ENCODE measurements around the gene DLG4.
A peak's percentile ranks its signal among the peaks of the same experiment; 100 is the strongest.

DLG4 gene

DNA sequence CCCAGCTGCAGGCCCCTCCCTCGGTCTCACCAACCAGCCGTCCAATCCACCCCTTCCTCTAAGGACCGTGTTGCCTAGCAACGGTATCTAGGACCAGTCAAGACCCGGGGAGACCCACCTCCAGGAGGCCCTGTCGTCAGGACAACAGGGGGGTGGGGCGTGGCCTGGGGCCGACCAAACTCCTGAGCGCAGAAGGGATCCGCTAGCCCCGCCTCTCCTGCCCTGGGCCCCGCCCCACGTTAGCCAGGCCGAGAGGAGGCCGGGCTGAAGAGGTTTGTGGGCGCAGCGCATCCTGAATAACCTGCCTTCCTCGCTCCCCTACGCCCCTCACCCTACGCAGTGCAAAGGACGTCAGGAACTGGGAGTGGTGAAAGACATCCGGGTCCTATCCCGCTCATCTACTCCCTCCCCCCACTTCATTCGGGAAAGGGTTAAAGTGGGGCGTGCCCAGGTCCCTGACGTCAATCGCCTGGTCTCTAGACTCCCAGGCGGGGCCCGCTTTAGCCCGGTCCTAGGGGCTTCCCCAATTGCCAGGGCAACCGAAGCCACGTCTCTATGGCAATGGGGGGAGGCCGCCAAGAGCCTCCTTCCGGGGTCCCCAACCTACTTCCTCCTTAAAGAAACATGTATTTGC lies 14.7 kb downstream of the DLG4 start:
- H3K36me3 ChIP-seq (ENCODE audit: insufficient read depth), result no peaks in the 10 kb centered on the region
- no peaks in the 10 kb centered on the region for H3K4me1 ChIP-seq (ENCODE audit: low read depth, poor library complexity, severe bottlenecking)
- no peaks in the 10 kb centered on the region for H3K27me3 ChIP-seq (ENCODE audit: insufficient read depth, low read depth)
- no peaks in the 10 kb centered on the region for H3K79me2 ChIP-seq (ENCODE audit: insufficient read depth, low read depth)
- peak overlapping the region; percentile 30; the same call in 1 of the 2 replicates for H2AFZ ChIP-seq (ENCODE audit: low read depth)
- no peak overlapping the region for H3K4me3 ChIP-seq (IDR thresholded peaks at IDR 0.05; ENCODE audit: insufficient read depth, low read depth, low read length)
- peak overlapping the region; percentile 17; the same call in 1 of the 2 replicates for H3K4me2 ChIP-seq
- no peak overlapping the region for H3K9ac ChIP-seq
- H3K27ac ChIP-seq, result no peak overlapping the region
- no peaks in the 10 kb centered on the region for H4K20me1 ChIP-seq (ENCODE audit: insufficient read depth)
- TF ChIP-seq, protein P1, sequence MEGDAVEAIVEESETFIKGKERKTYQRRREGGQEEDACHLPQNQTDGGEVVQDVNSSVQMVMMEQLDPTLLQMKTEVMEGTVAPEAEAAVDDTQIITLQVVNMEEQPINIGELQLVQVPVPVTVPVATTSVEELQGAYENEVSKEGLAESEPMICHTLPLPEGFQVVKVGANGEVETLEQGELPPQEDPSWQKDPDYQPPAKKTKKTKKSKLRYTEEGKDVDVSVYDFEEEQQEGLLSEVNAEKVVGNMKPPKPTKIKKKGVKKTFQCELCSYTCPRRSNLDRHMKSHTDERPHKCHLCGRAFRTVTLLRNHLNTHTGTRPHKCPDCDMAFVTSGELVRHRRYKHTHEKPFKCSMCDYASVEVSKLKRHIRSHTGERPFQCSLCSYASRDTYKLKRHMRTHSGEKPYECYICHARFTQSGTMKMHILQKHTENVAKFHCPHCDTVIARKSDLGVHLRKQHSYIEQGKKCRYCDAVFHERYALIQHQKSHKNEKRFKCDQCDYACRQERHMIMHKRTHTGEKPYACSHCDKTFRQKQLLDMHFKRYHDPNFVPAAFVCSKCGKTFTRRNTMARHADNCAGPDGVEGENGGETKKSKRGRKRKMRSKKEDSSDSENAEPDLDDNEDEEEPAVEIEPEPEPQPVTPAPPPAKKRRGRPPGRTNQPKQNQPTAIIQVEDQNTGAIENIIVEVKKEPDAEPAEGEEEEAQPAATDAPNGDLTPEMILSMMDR (conservative IDR thresholded peaks at IDR 0.05; ENCODE audit: low read depth, low read length), result no peak

DNA sequence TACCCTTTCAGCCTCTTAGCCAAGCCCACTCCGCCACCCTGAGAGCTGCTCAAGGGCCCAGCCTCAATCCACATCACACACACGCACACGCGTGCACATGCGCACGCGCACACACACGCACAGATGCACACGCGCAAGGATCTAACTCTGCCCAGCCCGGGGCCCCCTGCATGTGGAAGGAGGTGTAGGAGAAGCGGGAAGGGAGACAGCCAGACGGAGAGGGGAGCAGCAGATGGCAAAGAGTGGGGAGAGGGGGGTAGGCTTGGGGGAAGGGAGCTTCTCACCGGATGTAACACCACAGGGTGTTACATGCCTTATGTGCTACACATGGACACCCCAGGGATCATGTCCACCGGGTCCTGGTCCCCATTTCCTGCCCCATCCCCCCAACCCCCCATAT lies 15.3 kb downstream of the DLG4 start:
- H3K4me3 ChIP-seq (IDR thresholded peaks at IDR 0.05; ENCODE audit: insufficient read depth, low read depth, low read length), result no peak overlapping the region

DNA sequence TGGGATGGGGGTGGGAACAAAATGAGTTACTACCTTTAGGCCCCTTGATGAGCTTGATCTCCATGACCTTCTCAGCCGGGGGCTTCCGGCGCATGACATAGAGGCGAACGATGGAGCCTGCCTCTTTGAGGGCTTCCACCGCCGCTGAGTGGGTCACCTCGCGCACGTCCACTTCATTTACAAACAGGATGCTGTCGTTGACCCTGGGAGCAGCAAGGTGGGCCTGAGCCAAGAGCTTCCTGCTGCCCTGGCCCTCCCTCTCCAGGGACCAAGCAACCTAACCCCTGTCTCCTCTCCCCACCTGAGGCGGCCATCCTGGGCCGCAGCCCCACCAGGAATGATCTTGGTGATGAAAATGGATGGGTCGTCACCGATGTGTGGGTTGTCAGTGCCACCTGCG lies 16.2 kb downstream of the DLG4 start:
- H3K36me3 ChIP-seq (ENCODE audit: insufficient read depth), result no peaks in the 10 kb centered on the region

More for the DNA sequence above, 15.3 kb downstream of the DLG4 start:
- Histone ChIP-seq H3K79me2 (ENCODE audit: insufficient read depth, low read depth) (no peaks in the 10 kb centered on the region), H3K4me2 (no peak overlapping the region), H4K20me1 (ENCODE audit: insufficient read depth) (no peaks in the 10 kb centered on the region), H3K36me3 (ENCODE audit: insufficient read depth) (no peaks in the 10 kb centered on the region), H3K27me3 (ENCODE audit: insufficient read depth, low read depth) (no peaks in the 10 kb centered on the region), H2AFZ (ENCODE audit: low read depth) (no peak overlapping the region), H3K9ac (no peak overlapping the region), H3K27ac (no peak overlapping the region), H3K4me1 (ENCODE audit: low read depth, poor library complexity, severe bottlenecking) (no peaks in the 10 kb centered on the region)
- TF ChIP-seq, protein P1 (conservative IDR thresholded peaks at IDR 0.05; ENCODE audit: low read depth, low read length), result no peak

DNA sequence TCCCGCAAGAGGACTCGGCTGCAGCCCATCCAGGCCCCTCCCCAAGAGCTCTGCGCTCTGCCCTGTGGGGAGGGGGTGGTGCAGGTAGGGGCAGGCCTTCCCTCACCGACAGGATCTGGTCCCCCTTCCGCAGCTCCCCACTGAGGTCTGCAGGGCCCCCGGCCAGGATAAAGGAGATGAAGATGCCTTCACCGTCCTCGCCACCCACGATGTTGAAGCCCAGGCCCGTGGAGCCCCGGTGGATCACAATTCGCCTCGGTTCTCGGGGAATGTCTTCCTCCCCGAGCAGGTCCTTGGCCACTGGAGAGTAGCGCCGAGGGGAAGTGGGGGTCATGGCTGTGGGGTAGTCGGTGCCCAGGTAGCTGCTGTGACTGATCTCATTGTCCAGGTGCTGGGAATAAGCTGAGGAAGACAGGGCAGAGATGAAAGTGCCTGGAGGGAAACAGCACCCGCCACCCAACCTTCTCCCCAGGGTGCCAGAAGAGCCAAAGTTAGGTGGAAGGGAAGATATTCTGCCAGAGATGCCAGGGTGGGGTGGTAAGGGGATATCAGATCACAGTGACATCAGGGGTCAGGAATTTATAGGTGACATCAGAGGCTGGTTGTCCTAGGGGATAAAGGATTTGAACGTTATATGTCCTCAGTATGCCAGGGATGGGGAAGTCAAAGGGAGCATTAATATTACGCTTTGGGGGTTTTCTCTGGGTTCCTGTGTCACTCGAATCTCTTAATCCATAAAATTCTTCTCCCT lies 22.8 kb downstream of the DLG4 start:
- Histone ChIP-seq H3K9ac (no peak overlapping the region), H2AFZ (ENCODE audit: low read depth) (no peak overlapping the region), H3K4me2 (no peak overlapping the region), H3K27me3 (ENCODE audit: insufficient read depth, low read depth) (no peaks in the 10 kb centered on the region), H3K79me2 (ENCODE audit: insufficient read depth, low read depth) (no peaks in the 10 kb centered on the region), H3K4me3 (IDR thresholded peaks at IDR 0.05; ENCODE audit: insufficient read depth, low read depth, low read length) (no peak overlapping the region), H4K20me1 (ENCODE audit: insufficient read depth) (no peaks in the 10 kb centered on the region), H3K27ac (no peak overlapping the region), H3K4me1 (ENCODE audit: low read depth, poor library complexity, severe bottlenecking) (no peaks in the 10 kb centered on the region), H3K36me3 (ENCODE audit: insufficient read depth) (no peaks in the 10 kb centered on the region)
- TF ChIP-seq, protein P1 (conservative IDR thresholded peaks at IDR 0.05; ENCODE audit: low read depth, low read length), result no peak

More for the DNA sequence above, 16.2 kb downstream of the DLG4 start:
- H3K4me3 ChIP-seq (IDR thresholded peaks at IDR 0.05; ENCODE audit: insufficient read depth, low read depth, low read length), result no peak overlapping the region
- H3K27me3 ChIP-seq (ENCODE audit: insufficient read depth, low read depth), result no peaks in the 10 kb centered on the region
- TF ChIP-seq, protein P1 (conservative IDR thresholded peaks at IDR 0.05; ENCODE audit: low read depth, low read length), result no peak
- no peaks in the 10 kb centered on the region for H3K79me2 ChIP-seq (ENCODE audit: insufficient read depth, low read depth)
- H2AFZ ChIP-seq (ENCODE audit: low read depth), result no peak overlapping the region
- H3K9ac ChIP-seq, result no peak overlapping the region
- H3K27ac ChIP-seq, result no peak overlapping the region
- H3K4me1 ChIP-seq (ENCODE audit: low read depth, poor library complexity, severe bottlenecking), result no peaks in the 10 kb centered on the region
- H3K4me2 ChIP-seq, result no peak overlapping the region
- no peaks in the 10 kb centered on the region for H4K20me1 ChIP-seq (ENCODE audit: insufficient read depth)
